GM21360 (cell line): ENCODE measurements around the gene CBLN1.
"Not testable (repeated sequence)": the region's sequence is repeated elsewhere in the genome, so short reads cannot be mapped to it uniquely, and the experiment has no call there.

Experiments used
- ATAC-seq: cut with Tn5 transposase; IDR thresholded peaks from one replicate; pipeline ENCODE4 v1.9.1; 2021; ENCODE audit warnings: mild to moderate bottlenecking, moderate library complexity; ENCODE audit not compliant: unreplicated experiment

CBLN1 gene

DNA sequence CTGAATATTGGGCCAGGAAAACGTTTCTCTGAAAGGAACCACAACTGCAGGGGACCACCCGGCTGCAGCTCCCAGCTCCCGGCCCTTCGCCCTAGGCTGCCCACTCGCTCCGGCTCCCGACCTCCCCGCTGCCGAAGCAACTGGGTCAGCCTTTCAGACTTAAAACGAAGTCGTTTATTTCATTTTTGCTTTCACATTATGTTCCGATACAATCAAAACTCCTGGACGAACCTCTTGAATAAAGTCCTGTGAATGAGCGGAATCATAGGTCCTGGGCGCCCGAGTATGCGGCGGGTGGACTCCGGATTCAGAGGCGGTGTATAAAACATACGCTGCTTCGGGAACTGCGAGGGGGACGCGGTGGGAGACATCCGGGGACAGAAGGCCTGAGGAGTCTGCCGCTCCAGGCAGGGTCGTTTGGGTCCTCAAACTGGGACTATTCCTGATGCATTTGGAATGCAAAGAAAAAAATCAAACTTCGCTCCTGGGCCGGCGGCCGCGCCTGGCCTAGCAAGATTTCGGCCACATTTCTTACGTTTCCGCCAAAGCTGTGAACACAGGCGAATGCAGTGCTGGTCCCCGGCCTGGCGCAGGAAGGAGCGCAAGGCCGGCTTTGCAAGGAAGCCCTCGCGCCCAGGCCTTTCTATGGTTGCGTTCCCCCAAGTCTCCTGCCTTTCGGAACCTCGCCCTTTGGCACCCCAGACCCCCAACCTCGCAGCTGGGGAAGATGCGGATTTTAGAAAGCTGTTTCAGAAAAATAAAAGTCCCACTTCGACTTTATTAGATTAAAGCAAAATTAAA lies 3.7 kb downstream of the CBLN1 start:
- no peak for ATAC-seq

DNA sequence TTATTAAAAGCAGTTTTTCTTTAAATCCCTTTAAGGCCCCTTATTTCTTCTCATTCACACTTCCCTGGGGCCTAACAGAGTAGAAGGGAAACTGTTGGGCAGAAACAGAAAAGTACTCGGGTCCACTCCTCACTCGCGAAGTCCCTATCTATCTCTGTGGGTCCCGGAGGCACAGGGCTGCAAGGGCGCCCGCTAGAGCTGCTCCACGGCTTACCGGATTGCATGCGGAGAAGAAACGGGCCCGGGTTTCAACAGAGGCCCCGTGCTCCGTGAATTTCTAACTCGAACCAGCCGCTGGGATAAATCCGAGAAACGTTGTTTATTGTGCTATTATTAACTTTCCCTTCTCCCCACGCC lies 4.3 kb downstream of the CBLN1 start:
- ATAC-seq = no peak

DNA sequence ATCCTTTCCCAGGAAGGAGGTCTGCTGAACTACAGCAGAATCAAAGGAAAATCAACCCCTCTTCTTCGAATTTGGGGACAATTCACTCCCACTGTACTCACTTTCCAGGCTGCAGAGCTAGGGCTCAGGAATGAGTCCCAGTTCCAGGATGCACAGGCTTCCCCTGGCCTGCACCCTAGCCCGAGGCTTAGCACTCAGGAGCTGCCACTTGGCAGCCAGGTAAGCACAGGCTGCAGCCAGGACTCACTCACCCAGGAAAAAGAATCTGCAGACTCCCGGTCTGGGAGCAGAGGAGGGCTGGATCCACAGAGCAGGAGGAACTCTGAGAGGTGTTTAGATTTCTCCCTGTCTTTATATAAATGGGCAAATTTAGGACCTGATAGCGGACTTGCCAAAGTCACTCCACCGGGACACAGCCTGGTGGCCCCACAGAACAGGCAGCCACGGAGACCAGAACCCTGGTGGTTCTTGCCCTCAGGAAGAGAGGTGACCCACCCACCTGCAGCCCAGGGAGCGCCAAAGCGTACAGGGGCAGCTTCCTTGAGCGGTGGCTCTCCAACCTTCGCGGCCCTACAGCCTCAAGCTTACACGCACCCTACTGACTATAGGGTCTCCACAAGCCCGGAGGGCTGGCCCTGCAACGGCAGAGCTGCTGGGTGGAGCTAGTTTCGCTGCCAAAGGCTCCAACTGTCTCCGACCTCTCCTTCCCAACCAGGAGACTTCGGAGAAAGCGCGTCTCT lies 4.8 kb downstream of the CBLN1 start:
- no peak for ATAC-seq

DNA sequence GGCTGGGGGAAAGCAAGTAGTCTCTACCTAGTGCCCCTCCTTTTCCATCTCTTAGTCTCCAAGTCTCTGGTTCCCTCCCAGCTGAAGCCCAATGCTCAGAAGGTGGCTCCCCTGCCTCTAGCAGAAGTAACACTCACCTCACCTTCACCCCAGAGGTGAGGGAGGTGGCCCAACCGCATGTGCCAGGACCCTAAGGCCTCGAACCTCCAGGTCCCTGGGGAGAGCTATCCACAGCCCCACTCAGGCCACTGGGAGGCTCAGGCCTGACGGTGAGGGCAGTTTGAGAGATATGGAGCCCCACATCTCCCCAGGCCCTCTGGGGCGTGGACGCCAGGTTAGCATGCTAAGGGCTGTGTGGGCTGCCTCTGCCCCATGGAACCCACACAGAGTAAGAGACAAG lies 5.8 kb downstream of the CBLN1 start:
- ATAC-seq = no peak

DNA sequence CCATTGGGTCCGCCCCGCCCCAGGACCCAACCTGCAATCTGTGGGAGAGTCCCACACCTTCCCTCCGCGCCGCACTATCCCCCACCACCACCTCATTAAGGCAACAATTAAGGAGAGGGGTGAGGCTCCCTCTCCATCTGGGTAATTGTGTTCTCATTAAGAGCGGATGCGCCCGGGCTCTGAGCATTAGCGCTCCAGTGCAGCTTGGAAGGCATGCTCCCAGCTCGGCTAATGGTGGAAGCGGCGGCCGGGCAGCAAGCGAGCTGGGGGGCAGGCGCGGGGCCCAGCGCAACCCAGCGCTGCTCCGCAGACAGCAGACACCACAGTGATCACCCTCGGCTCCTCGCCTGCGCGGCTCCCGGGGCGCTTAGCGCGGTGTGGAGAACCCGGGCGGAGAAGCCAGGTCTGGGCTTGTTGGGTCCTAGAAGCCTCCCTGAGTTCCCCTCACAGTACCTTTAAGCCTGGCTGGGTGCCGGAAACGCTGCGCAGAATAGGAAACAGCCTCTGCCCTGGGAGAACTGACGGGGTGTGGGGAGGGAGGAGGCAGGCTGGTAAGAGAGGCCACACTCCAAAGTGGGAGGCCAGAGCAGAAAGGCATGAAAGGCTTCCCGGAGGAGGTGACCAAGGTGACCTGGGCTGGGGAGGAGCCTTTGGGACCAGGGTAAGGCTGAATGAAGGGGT lies 6.4 kb downstream of the CBLN1 start:
- no peak for ATAC-seq

DNA sequence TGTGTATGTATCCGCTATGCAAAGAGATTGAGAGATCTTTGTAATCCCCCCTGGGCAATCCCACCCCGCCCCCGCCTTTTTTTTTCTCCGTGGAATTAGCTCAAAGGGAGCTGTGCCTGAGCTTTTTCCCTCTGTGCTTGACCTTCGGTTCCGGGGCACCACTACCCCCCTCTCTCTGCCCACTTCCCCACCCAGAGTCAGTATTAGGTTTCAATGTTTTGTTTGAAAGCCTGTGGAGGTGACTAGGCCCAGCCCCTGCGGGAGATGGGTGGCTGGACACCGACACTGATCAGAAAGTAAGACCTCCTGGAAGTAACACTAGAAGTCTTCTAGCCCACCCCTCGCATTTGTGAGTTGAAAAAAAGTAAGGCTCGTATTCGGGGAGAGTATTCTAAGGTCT lies 7.0 kb downstream of the CBLN1 start:
- no peak for ATAC-seq

DNA sequence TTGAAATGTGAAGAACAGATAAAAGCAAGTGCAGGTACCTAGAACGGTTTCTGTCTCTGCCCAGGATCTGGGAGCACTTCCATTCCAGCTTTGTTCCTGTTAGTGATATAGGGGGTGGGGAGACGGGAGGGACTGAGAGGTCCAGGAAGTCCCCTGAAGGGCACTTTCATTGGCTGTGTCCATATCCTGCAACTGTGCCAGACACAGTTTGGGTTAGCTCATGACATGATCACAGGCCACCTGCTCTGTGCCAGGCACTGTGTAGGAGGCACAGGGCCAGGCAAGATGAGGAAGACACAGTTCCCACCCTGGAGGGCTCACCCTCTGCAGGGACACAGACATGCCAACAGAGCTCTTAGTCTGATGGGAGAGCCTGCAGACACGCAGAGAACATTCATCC lies 7.9 kb downstream of the CBLN1 start:
- ATAC-seq = no peak

DNA sequence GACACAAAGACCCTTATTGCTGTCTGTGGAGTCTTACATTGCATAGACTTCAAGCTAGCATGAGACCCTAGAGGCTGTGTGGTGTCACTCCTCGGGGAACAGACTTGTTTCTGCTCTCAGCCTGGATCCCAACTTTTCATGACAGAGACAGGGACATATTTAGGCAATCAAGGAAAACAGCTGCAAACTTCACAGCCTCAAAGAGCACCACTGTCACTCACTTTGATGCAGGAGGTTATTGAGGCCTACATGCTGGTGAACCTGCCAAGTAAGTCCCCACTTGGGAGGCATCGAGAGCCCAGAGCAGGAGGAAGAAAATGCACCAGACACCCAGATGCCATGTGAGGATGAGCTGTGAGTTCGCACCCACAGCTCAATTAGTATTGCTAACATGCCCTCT lies 10.3 kb downstream of the CBLN1 start:
- ATAC-seq = no peak

DNA sequence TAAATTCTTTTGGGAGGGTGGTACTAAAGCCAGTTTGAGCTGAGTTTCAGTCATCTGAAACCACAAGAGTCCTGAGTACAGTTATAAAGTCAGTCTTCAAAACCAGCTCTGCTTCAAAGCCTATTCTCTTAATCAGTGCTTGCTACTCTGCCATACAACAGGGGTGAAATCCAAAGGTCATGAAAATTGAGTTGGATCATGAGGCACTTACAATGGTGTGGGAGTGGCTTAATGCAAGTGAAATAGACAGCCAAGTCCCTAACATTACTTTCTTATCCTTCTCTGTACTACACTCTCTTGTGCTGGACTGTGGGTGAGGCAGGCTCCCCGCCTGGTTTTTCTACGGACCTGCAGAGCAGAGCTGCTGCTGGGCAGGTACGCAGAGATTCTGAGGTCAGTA lies 12.4 kb downstream of the CBLN1 start:
- no peak for ATAC-seq

DNA sequence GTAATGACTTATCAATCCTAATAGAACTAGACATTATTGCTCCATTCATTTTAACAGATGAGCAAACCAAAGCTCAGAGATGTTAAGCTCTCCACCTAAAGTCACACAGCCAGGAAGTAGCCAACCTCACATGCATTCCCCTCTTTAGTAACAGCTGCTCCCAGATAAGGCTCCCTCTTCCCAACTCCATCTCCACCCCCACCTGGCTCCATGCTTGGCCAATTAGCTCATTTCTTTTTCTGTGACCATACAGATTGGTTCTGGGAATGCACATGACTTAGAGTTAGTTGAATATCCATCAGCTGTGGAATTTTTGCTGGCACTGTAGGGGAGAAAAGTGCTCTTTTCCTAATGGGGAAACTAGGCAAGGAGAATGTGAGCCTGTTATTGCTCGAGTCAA lies 13.0 kb downstream of the CBLN1 start:
- no peak for ATAC-seq

DNA sequence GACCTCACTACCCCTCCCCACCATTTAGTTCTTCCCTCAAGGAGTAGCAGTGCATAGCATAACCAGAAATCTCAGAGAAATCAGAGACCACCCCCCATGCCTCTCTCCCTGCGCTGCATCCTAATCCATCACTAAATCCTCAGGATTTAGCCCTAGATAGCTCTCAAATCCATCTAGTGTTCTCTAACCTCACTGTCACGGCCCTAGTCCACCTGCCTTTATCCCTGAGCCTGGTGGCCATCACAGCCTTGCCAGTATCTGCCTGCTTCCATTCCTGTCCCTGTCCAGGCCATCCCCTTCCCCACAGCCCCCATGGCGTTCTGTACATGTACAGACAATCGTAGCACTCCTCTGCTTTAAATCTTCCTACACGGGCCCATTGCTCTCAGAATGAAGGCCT lies 19.1 kb downstream of the CBLN1 start:
- ATAC-seq = no peak

DNA sequence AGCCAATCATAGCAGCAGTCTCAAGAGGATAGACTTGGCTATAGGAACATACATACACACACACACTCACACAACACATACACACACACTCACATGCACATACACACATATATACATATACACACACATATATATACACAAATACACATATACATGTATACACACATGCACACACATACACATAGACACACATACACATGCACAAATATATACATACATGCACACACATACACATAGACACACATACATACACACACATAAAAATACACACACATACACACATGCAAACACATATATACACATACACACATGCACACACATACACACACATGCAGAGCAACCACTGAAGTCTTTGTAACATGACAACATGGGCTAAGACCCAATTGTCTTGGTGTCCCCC lies 19.7 kb downstream of the CBLN1 start:
- no peak for ATAC-seq

DNA sequence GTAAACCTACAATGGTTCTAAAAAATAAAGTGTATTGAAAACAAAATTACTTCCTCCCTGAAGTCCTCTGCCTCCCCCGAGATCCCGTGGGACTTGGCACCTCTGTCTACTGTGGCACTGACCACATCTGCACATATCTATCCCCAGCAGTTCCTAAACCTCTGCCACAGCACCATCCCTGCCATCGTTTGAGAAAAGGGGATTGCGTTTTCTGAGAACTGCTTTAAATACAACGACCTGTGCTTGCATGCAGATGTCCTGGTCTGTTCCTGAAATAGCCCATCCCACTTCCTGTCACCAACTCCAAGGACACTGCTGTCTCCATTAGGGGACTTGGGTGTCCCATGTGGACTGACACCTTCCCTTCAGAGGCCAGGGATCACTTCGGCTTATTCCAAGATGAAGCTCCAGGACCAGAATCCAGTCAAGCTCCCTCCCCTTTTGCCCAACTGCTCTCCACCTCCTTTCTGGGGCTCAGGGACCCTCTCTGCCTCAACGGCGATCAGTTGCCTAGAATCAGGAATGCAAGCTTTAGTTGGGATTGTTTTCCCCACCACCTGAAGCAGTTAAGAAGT lies 20.6 kb downstream of the CBLN1 start:
- ATAC-seq = no peak

DNA sequence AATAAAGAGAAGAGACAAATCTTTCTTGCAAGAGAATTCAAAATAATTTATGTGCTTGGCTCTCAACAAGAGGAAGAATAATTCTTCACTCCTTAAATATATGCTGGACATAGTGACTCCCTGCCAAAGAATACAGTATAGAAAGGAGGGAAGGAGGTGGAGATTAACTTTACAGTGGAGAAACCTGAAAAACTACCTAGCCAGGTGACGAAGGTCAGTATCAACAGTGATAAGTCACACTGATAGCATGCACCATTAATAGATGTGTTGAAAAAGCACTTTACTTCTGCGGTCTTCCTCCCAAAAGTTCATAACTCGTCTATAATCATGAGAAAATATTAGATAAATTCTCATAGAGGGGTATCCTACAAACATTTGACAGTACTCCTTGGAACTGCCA lies 21.4 kb downstream of the CBLN1 start:
- no peak for ATAC-seq

DNA sequence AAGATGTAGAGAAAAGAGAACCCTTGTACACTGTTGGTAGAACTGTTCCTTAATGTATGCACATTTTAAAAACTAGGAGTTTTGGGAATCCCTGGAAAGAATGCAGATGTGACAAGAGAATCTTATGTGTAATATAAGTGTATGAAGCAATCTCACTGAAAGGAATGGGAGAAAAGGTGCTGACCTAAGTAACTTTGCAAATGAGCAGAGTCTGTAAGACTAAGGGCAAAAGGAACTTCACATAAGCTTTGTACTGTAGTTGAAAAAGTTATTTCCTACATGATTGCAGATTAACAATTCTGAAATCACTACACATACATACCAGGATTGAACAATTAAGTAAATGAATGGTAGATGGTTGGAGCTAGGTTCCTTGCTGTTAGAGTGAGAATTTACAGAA lies 22.3 kb downstream of the CBLN1 start:
- no peak for ATAC-seq

DNA sequence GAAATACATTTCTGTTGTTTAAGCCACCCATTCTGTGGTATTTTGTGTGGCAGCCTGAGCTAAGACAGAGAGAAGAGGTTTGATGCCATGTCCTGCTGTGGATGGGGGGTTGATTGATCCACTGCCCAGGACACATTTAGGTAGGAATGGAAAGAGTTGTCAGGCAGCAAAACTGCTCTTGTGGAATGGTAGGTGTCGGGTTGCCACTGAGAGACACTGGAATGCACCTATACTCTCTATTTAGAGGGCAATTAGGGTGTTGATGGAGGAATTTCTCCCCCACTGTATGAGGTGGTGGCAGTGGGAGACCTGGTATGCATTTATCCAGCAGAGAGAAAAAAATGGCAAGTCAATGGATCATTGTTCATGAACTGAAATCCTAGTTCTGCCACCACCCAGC lies 30.9 kb downstream of the CBLN1 start:
- no peak for ATAC-seq

DNA sequence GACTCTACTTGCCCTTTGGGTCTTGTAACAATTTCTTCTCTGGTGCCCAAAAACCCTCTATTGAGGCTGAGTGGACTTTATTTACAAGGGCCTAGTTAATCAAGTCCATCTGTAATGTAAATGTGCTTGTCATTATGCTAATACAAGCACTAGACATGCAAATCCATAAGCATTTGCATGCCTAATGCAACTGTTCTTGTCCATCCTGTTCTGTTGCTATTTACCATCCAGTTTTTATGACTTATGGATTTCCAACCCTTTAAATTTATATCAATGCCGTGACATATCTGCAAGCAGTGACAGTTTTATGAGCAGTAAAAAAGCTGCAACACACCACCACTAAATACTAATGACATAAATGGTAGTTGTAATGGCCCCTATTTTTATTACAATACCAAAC lies 33.4 kb downstream of the CBLN1 start:
- no peak for ATAC-seq

DNA sequence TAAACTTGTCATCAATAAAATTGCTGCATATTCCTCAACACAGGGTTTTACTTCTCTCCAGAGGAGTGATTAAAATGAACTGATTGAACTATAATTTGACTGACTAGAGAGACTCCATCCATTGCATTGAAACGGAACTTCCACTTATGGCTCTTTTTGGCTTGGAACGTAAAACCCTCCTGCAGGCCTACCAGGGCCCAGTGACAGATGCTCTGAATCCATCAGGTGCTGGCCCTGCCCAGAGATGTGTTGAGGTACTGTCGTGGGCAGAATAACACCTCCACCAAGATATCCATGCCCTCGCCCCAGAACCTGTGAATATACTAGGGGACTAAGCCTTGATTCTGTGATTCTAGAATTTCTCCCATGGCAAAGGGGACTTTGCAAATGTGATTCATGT lies 45.4 kb downstream of the CBLN1 start:
- no peak for ATAC-seq

DNA sequence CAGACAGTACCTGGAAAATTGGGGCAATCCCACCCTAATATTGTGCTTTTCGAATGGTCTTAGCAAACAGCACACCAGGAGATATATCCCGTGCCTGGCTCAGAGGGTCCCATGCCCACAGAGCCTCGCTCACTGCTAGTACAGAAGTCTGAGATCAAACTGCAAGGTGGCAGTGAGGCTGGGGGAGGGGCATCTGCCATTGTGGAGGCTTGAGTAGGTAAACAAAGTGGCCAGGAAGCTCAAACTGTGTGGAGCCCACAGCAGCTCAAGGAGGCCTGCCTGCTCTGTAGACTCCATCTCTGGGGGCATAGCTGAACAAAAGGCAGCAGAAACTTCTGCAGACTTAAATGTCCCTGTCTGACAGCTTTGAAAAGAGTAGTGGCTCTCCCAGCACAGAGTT lies 53.3 kb downstream of the CBLN1 start:
- not testable (repeated sequence) for ATAC-seq
